GM23248 (cell line): Measurements from ENCODE around the gene ANO6.

ENCODE experiments used
- EZH2 ChIP-seq: fragments of 200-600 bp; sonication (generic); IDR thresholded peaks from 2 replicates; pipeline ENCODE4 v1.6.1; 2018; ENCODE audit warnings: antibody characterized with exemption, mild to moderate bottlenecking; ENCODE audit not compliant: insufficient read depth, poor library complexity, severe bottlenecking
- EZH2phosphoT487 ChIP-seq: fragments of 200-600 bp; sonication (generic); IDR thresholded peaks from 2 replicates; pipeline ENCODE4 v1.6.1; 2018; ENCODE audit warnings: antibody characterized with exemption, moderate library complexity, mild to moderate bottlenecking, low read depth; ENCODE audit not compliant: insufficient read depth

GRCh38 chr12:45192707-45193106 is 23.2 kb upstream of the ANO6 start:
- TF ChIP-seq EZH2: no peak
- no peak for TF ChIP-seq EZH2phosphoT487
